PC-9 (cell line): Measurements from ENCODE around the gene CREBL2. TPM values are rescaled to one million over a fixed set of nuclear protein-coding genes. Genes with fewer than 3 reads are reported as not detected.

Source experiments
- BruUV-seq: library from RNA; stranded (reverse); fragments of 400-500 nt; replicated peaks from 2 replicates; lab custom pipeline; 2021; lab: Mats Ljungman, UMichigan
- CTCF ChIA-PET: fragments of 300-600 bp; sonication (Branson Sonifier 250); formaldehyde crosslinking; loops from one replicate; lab custom pipeline; 2022; ENCODE audit warnings: antibody characterized with exemption; lab: Charles Lee
- POLR2A ChIA-PET: fragments of 300-600 bp; sonication (Branson Sonifier 250); formaldehyde crosslinking; loops from one replicate; lab custom pipeline; 2022; ENCODE audit warnings: antibody characterized with exemption; ENCODE audit not compliant: unreplicated experiment; lab: Charles Lee
- DNase-seq, 2 experiments: peaks; one replicate each; pipeline versions ENCODE4 v3.0.0 to v3.0.0-alpha.2; 2015 to 2022; ENCODE audit warnings: mixed read lengths in 1 of 2
- H2AFZ ChIP-seq: fragments of 200-600 bp; sonication (generic); 2 replicates; pipeline ENCODE4 v1.8.1; 2017; ENCODE audit warnings: antibody characterized with exemption
- H3F3A ChIP-seq: fragments of 200-600 bp; sonication (generic); 2 replicates; pipeline ENCODE4 v1.8.1; 2017; ENCODE audit warnings: antibody characterized with exemption, mild to moderate bottlenecking, low read depth; ENCODE audit not compliant: insufficient read depth
- H3K27ac ChIP-seq: fragments of 200-600 bp; sonication (generic); 2 replicates; pipeline ENCODE4 v1.6.1; 2016; ENCODE audit warnings: mixed run types
- H3K27me3 ChIP-seq: fragments of 200-600 bp; sonication (generic); 2 replicates; pipeline ENCODE4 v1.6.1; 2016; ENCODE audit warnings: low read depth, mixed run types; ENCODE audit not compliant: insufficient read depth
- H3K36me3 ChIP-seq: fragments of 200-600 bp; sonication (generic); 2 replicates; pipeline ENCODE4 v1.6.1; 2016; ENCODE audit warnings: low read depth, mixed run types
- H3K4me1 ChIP-seq: fragments of 200-600 bp; sonication (generic); replicated peaks from 2 replicates; pipeline ENCODE4 v1.6.1; 2016; ENCODE audit warnings: mixed run types; ENCODE audit not compliant: insufficient read depth
- H3K4me2 ChIP-seq: fragments of 200-600 bp; sonication (generic); 2 replicates; pipeline ENCODE4 v1.6.1; 2017; ENCODE audit warnings: mixed run types
- H3K4me3 ChIP-seq: fragments of 200-600 bp; sonication (generic); 2 replicates; pipeline ENCODE4 v1.6.1; 2016; ENCODE audit warnings: mixed run types
- H3K79me2 ChIP-seq: fragments of 200-600 bp; sonication (generic); 2 replicates; pipeline ENCODE4 v1.6.1; 2017; ENCODE audit warnings: low read depth, mixed run types
- H3K9me2 ChIP-seq: fragments of 200-600 bp; sonication (generic); 2 replicates; pipeline ENCODE4 v1.8.1; 2017; ENCODE audit warnings: mild to moderate bottlenecking; ENCODE audit not compliant: insufficient read depth
- H3K9me3 ChIP-seq: fragments of 200-600 bp; sonication (generic); 2 replicates; pipeline ENCODE4 v1.8.1; 2016; ENCODE audit warnings: low read depth; ENCODE audit not compliant: insufficient read depth
- H4K20me1 ChIP-seq: fragments of 200-600 bp; sonication (generic); 2 replicates; pipeline ENCODE4 v1.8.1; 2017; ENCODE audit not compliant: insufficient read depth
- EZH2 ChIP-seq: fragments of 200-600 bp; sonication (generic); IDR thresholded peaks from 2 replicates; pipeline ENCODE4 v1.8.0; 2017; ENCODE audit warnings: antibody characterized with exemption, low read depth
- intact Hi-C: fragments of 100-400 bp; cut with micrococcal nuclease; formaldehyde crosslinking; loops from one replicate; pipeline ENCODE4 v1.10.0; 2022; ENCODE audit not compliant: unreplicated experiment
- total RNA-seq: library from RNA; stranded (reverse); gene quantifications from 2 replicates; pipeline ENCODE4 v1.2.3, GENCODE V29; 2021
- TF ChIP-seq, protein P1 (sequence below): fragments of 200-600 bp; sonication (generic); conservative IDR thresholded peaks from 2 replicates; pipeline ENCODE4 v1.6.1; 2017; ENCODE audit warnings: mixed run types, antibody characterized with exemption, mild to moderate bottlenecking, moderate library complexity

The CREBL2 gene
- total RNA-seq, 1 experiment from 2014 or later, result 30.3 TPM

DNA sequence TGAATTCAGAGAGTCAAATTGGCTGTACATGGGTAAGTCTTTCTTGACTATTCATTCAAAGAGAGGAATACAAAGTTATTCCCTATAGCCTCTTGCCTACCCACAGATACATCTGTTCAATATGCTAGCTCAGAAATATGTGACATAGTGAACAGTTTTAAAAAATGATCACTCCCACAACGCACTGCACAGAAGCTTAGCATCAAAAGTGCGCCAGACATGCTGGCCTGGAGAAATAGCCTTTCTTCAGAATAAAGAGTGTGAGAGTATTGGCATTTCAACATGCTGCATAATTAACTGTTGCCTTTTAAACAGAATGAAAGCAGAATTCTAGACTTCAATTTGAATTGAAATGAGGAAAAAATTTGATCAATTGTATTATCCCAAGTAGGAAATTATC, 57.3 kb downstream of the CREBL2 start:
- Histone ChIP-seq H3K9me2 (no peaks in the 10 kb centered on the region), H3K27ac (no peak overlapping the region), H3K4me2 (no peak overlapping the region), H3K36me3 (no peaks in the 10 kb centered on the region), H2AFZ (no peak overlapping the region), H3K4me3 (no peak overlapping the region), H3K27me3 (no peaks in the 10 kb centered on the region), H4K20me1 (no peaks in the 10 kb centered on the region), H3K4me1 (0 out of 2 replicates have a peak, but pooled peaks cover 4% of the 10 kb centered on the region), H3K9me3 (no peaks in the 10 kb centered on the region), H3K79me2 (no peaks in the 10 kb centered on the region), H3F3A (no peaks in the 10 kb centered on the region)
- POLR2A ChIA-PET, result no interaction called here
- intact Hi-C loops, result no loop called here
- TF ChIP-seq, protein P1, sequence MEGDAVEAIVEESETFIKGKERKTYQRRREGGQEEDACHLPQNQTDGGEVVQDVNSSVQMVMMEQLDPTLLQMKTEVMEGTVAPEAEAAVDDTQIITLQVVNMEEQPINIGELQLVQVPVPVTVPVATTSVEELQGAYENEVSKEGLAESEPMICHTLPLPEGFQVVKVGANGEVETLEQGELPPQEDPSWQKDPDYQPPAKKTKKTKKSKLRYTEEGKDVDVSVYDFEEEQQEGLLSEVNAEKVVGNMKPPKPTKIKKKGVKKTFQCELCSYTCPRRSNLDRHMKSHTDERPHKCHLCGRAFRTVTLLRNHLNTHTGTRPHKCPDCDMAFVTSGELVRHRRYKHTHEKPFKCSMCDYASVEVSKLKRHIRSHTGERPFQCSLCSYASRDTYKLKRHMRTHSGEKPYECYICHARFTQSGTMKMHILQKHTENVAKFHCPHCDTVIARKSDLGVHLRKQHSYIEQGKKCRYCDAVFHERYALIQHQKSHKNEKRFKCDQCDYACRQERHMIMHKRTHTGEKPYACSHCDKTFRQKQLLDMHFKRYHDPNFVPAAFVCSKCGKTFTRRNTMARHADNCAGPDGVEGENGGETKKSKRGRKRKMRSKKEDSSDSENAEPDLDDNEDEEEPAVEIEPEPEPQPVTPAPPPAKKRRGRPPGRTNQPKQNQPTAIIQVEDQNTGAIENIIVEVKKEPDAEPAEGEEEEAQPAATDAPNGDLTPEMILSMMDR, result no peak
- no peak for TF ChIP-seq EZH2
- no TSS peak for BruUV-seq
- no peak for DNase-seq
- CTCF ChIA-PET, result no interaction called here

DNA sequence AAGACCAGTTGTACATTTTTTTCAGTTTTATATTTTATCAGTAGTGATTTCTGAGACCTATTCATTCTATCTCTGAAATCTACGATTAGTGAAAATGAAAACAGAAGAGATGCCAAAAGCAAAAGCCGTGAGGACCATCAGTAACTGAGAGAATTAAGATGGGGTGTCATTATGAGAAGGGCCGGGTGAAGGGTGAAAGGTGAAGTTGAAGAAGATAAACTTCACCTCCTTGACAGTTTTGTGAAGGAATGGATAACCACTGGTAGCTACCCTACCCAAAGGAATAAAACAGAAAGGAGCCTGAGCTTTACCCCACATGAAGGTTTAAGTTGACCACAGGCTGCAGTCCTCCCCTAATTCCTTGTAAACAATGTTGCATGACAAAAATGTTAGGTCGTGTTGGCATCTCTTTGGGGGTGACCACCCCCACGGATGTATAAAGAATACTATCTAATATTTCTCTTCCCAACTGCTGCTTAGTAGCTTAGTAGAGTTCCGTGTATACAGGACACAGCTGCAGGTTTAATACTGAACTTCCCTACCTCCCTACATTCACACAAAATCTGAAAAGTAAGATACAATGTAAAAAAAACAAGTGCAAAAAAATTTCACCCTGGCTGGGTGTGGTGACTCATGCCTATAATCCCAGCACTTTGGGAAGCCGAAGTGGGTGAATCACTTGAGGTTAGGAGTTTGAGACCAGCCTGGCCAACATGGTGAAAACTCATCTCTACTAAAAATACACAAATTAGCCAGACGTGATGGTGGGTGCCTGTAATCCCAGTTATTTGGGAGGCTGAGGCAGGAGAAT, 60.4 kb downstream of the CREBL2 start:
- Histone ChIP-seq H3K9me2 (no peaks in the 10 kb centered on the region), H3K9me3 (no peaks in the 10 kb centered on the region), H3K27ac (no peak overlapping the region), H4K20me1 (no peaks in the 10 kb centered on the region), H3K36me3 (no peaks in the 10 kb centered on the region), H3K79me2 (no peaks in the 10 kb centered on the region), H3F3A (no peaks in the 10 kb centered on the region), H3K4me3 (no peak overlapping the region), H3K27me3 (no peaks in the 10 kb centered on the region), H3K4me2 (no peak overlapping the region), H3K4me1 (0 out of 2 replicates have a peak, but pooled peaks cover 4% of the 10 kb centered on the region), H2AFZ (no peak overlapping the region)
- no TSS peak for BruUV-seq
- TF ChIP-seq, protein P1, result no peak
- no peak for TF ChIP-seq EZH2
- intact Hi-C loops, result no loop called here
- ChIA-PET CTCF (no interaction called here), POLR2A (no interaction called here)
- DNase-seq, result no peak

- H3K4me3 ChIP-seq, result no peak overlapping the region
- no peaks in the 10 kb centered on the region for H3K79me2 ChIP-seq
- no peaks in the 10 kb centered on the region for H3K36me3 ChIP-seq
- no TSS peak for BruUV-seq
- CTCF ChIA-PET, result interaction anchor here (0.7 kb wide), 1 partner anchor 1630 kb away, joined by 4 read pairs; no protein-coding TSS in a partner anchor
- H4K20me1 ChIP-seq, result no peaks in the 10 kb centered on the region
- H2AFZ ChIP-seq, result no peak overlapping the region
- intact Hi-C loops, result no loop called here
- H3K9me2 ChIP-seq, result no peaks in the 10 kb centered on the region
- DNase-seq, result no peak
- no peak overlapping the region for H3K27ac ChIP-seq
- no peaks in the 10 kb centered on the region for H3K27me3 ChIP-seq
- POLR2A ChIA-PET, result no interaction called here
- H3K4me2 ChIP-seq, result no peak overlapping the region
- H3K9me3 ChIP-seq, result no peaks in the 10 kb centered on the region
- no peak for TF ChIP-seq EZH2
- TF ChIP-seq, protein P1, result no peak
- H3F3A ChIP-seq, result no peaks in the 10 kb centered on the region
- H3K4me1 ChIP-seq, result 0 out of 2 replicates have a peak, but pooled peaks cover 4% of the 10 kb centered on the region
These were observed 61.6 kb downstream of the CREBL2 start for GRCh38 chr12:12673296-12673695.
